K562 (cell line): ENCODE data around the gene SPRR2D. TPM values are rescaled to one million over a fixed set of nuclear protein-coding genes. Genes with fewer than 3 reads are reported as not detected.

Experiments
- ELK3 ChIP-seq: fragments of 450-650 bp; formaldehyde crosslinking; IDR thresholded peaks from 2 replicates; pipeline ENCODE4 v1.4.0; 2020; ENCODE audit warnings: mild to moderate bottlenecking
- JUND ChIP-seq, 2 experiments: IDR thresholded peaks; 2 replicates in 1 of 2; 3 replicates in 1 of 2; pipeline ENCODE4 v1.6.1; 2011; ENCODE audit warnings: borderline replicate concordance in 2 of 2, low read depth in 2 of 2, low read length in 2 of 2, improper control_type of control experiment in 1 of 2, missing biosample characterization in 1 of 2, missing genetic modification characterization in 1 of 2, missing genetic modification reagents in 1 of 2
- MBD2 ChIP-seq: sonication (generic); IDR thresholded peaks from 2 replicates; pipeline ENCODE4 v1.6.1; 2016; ENCODE audit warnings: low read depth, borderline replicate concordance
- MCM5 ChIP-seq: fragments of 450-650 bp; IDR thresholded peaks from 2 replicates; pipeline ENCODE4 v1.6.1; 2016; ENCODE audit warnings: low read depth
- MLX ChIP-seq, 2 experiments: fragments of 450-650 bp in 1 of 2; sonication (generic) in 1 of 2; formaldehyde crosslinking; conservative IDR thresholded peaks; 2 replicates each; pipeline versions ENCODE4 v1.4.0 to v1.8.1; 2020 to 2022; ENCODE audit warnings: mild to moderate bottlenecking in 1 of 2, missing genetic modification reagents in 1 of 2
- NRF1 ChIP-seq, 2 experiments: fragments of 450-650 bp; IDR thresholded peaks in 1 of 2; conservative IDR thresholded peaks in 1 of 2; 2 replicates each; pipeline ENCODE4 v1.6.1; 2014; ENCODE audit warnings: mild to moderate bottlenecking in 2 of 2
- PHB ChIP-seq: fragments of 250-450 bp; sonication (Bioruptor Pico); IDR thresholded peaks from 2 replicates; pipeline ENCODE4 v1.5.0; 2021
- RCOR1 ChIP-seq, 2 experiments: IDR thresholded peaks; 2 replicates each; pipeline ENCODE4 v1.6.1; 2012; ENCODE audit warnings: low read depth in 2 of 2, low read length in 2 of 2, borderline replicate concordance in 1 of 2, improper control_type of control experiment in 1 of 2
- SMARCA4 ChIP-seq: fragments of 450-650 bp; IDR thresholded peaks from 2 replicates; pipeline ENCODE4 v1.6.1; 2016
- SPI1 ChIP-seq: IDR thresholded peaks from 2 replicates; pipeline ENCODE4 v1.6.1; 2011; ENCODE audit warnings: low read depth, low read length, control low read depth, borderline replicate concordance
- TBP ChIP-seq: optimal IDR thresholded peaks from 2 replicates; pipeline ENCODE3; 2011; ENCODE audit warnings: low read depth, low read length, improper control_type of control experiment
- TEAD1 ChIP-seq, 2 experiments: fragments of 450-650 bp in 1 of 2; sonication (generic) in 1 of 2; formaldehyde crosslinking; IDR thresholded peaks; 2 replicates each; pipeline versions ENCODE4 v1.4.0 to v1.8.0; 2020 to 2022; ENCODE audit warnings: mild to moderate bottlenecking in 2 of 2, missing genetic modification reagents in 1 of 2
- TFAM ChIP-seq: fragments of 250-450 bp; sonication (Bioruptor Pico); conservative IDR thresholded peaks from 2 replicates; pipeline ENCODE4 v1.5.0; 2021; ENCODE audit warnings: mild to moderate bottlenecking, moderate library complexity
- YY1 ChIP-seq, 3 experiments: IDR thresholded peaks; 2 replicates each; pipeline ENCODE4 v1.6.1; 2011; ENCODE audit warnings: low read length in 2 of 3, mild to moderate bottlenecking in 2 of 3, moderate library complexity in 2 of 3, borderline replicate concordance in 1 of 3, control low read depth in 1 of 3, low read depth in 1 of 3; ENCODE audit not compliant: insufficient read depth in 3 of 3, insufficient replicate concordance in 2 of 3, control insufficient read depth in 1 of 3, insufficient read length in 1 of 3; ENCODE audit errors: extremely low read depth in 1 of 3
- ZFP91 ChIP-seq: sonication (generic); formaldehyde crosslinking; IDR thresholded peaks from 2 replicates; pipeline ENCODE4 v1.8.0; 2022; ENCODE audit warnings: mild to moderate bottlenecking, missing genetic modification reagents
- ZNF282 ChIP-seq: sonication (generic); formaldehyde crosslinking; IDR thresholded peaks from 2 replicates; pipeline ENCODE4 v1.8.1; 2023; ENCODE audit warnings: missing genetic modification reagents
- ZNF41 ChIP-seq: fragments of 250-450 bp; sonication (Bioruptor Pico); conservative IDR thresholded peaks from 2 replicates; pipeline ENCODE4 v1.4.0; 2020; ENCODE audit warnings: mild to moderate bottlenecking
- ZNF639 ChIP-seq, 2 experiments: fragments of 200-800 bp in 1 of 2; sonication (Bioruptor generic) in 1 of 2; sonication (generic) in 1 of 2; formaldehyde crosslinking in 1 of 2; IDR thresholded peaks in 1 of 2; conservative IDR thresholded peaks in 1 of 2; 2 replicates each; pipeline versions ENCODE4 v1.5.0 to v1.6.1; 2016 to 2020; ENCODE audit warnings: missing compliant biosample characterization in 1 of 2, missing genetic modification characterization in 1 of 2, missing genetic modification reagents in 1 of 2
- polyA plus RNA-seq, 8 experiments: library from polyadenylated mRNA; depleted of rRNA in 4 of 8; stranded (reverse) in 5 of 8; unstranded in 3 of 8; fragments of >200 nt; fragmentation: Nextera tagmentation in 2 of 8; fragmentation: Illumina TruSeq in 1 of 8; extraction: Ambion mirVana in 2 of 8; extraction: Trizol in 1 of 8; gene quantifications; 2 replicates each; pipeline versions ENCODE4 v1.2.1 to v1.2.3, GENCODE V29; 2011 to 2014; ENCODE audit warnings: inconsistent platforms in 1 of 8, missing spikeins in 1 of 8
- total RNA-seq, 7 experiments: library from RNA; depleted of rRNA in 6 of 7; stranded (reverse); fragments of >200 nt in 6 of 7; fragmentation: Illumina TruSeq in 2 of 7; extraction: Trizol in 2 of 7; gene quantifications; 2 replicates each; pipeline versions ENCODE4 v1.2.1 to v1.2.3, GENCODE V29; 2011 to 2021; ENCODE audit warnings: low replicate concordance in 1 of 7

Gene SPRR2D
- total and polyA plus RNA-seq, 9 of the 15 experiments (the other 6 are each of a cell fraction or from before 2014, with no cell fraction given) = 0.91 to 5.1 (median 3.2) TPM; not detected in 1

GRCh38 chr1:153058826-153059784, 18.2 kb upstream of the SPRR2D start (continued):
- TF ChIP-seq NRF1 (conservative IDR thresholded peaks at IDR 0.05 in 1 of 2, IDR thresholded peaks at IDR 0.05 in 1 of 2) = 0 out of 4 replicates have a peak, but pooled peaks of 1 of the 2 experiments have one; percentile 11
- no peak for TF ChIP-seq TBP
- TF ChIP-seq JUND (IDR thresholded peaks at IDR 0.05; ENCODE audit: borderline replicate concordance, low read depth, low read length) = peak; percentile 97
- peak; percentile 94; the same call in 2 of the 3 replicates for TF ChIP-seq JUND (tag; IDR thresholded peaks at IDR 0.05; ENCODE audit: borderline replicate concordance, low read depth, low read length)
- TF ChIP-seq TEAD1 (CRISPR knock-in tag; IDR thresholded peaks at IDR 0.05) = peak; percentile 59 to 95; a peak in 3 of 4 replicates
- TF ChIP-seq MCM5 = no peak
- 0 out of 2 replicates have a peak, but pooled peaks have one; percentile 34 for TF ChIP-seq ZNF41
- TF ChIP-seq ELK3 (CRISPR knock-in tag) = no peak
- TF ChIP-seq TFAM = no peak
- no peak for TF ChIP-seq MLX (CRISPR knock-in tag; conservative IDR thresholded peaks at IDR 0.05)
- TF ChIP-seq RCOR1 (IDR thresholded peaks at IDR 0.05; ENCODE audit: borderline replicate concordance in 1 of 2, low read depth in 2 of 2, low read length in 2 of 2) = peak in 1 of 2 experiments; percentile 88; a peak in 3 of 4 replicates
- peak; percentile 99 for TF ChIP-seq SMARCA4
- TF ChIP-seq SPI1 = peak; percentile 56; the same call in 1 of the 2 replicates
- no peak for TF ChIP-seq ZFP91 (CRISPR knock-in tag)
- peak; percentile 72 for TF ChIP-seq MBD2
- 0 out of 4 replicates have a peak, but pooled peaks of 1 of the 2 experiments have one; percentile 42 for TF ChIP-seq ZNF639 (CRISPR knock-in tag; conservative IDR thresholded peaks at IDR 0.05 in 1 of 2, IDR thresholded peaks at IDR 0.05 in 1 of 2)
- TF ChIP-seq ZNF282 = no peak
- no peak for TF ChIP-seq PHB
- TF ChIP-seq YY1 (IDR thresholded peaks at IDR 0.05; ENCODE audit: borderline replicate concordance in 1 of 3, control insufficient read depth in 1 of 3, extremely low read depth in 1 of 3, insufficient read depth in 3 of 3, insufficient read length in 1 of 3, insufficient replicate concordance in 2 of 3, low read depth in 1 of 3, low read length in 2 of 3) = peak in 1 of 3 experiments; percentile 64
